Panc1 (cell line): ENCODE results near the gene NRG2. TPM values are rescaled to one million over a fixed set of nuclear protein-coding genes. Genes with fewer than 3 reads are reported as not detected.

Experiments used
- ATAC-seq: fragments of 200-7000 bp; cut with Tn5 transposase; 2 replicates; pipeline ENCODE4 v1.9.1; 2020; ENCODE audit warnings: mild to moderate bottlenecking, moderate library complexity
- BruUV-seq: library from RNA; stranded (reverse); fragments of 400-500 nt; replicated peaks from 2 replicates; lab custom pipeline; 2021; lab: Mats Ljungman, UMichigan
- CTCF ChIA-PET: fragments of 300-600 bp; sonication (Branson Sonifier 250); formaldehyde crosslinking; loops from one replicate; lab custom pipeline; 2022; ENCODE audit warnings: antibody characterized with exemption; lab: Charles Lee
- POLR2A ChIA-PET: fragments of 300-600 bp; sonication (Branson Sonifier 250); formaldehyde crosslinking; loops from one replicate; lab custom pipeline; 2022; ENCODE audit warnings: antibody characterized with exemption; lab: Charles Lee
- DNase-seq: peaks from one replicate; pipeline ENCODE4 v3.0.0-alpha.2; 2010; ENCODE audit warnings: low read depth, low spot score
- H3K27ac ChIP-seq: 2 replicates; pipeline ENCODE4 v1.5.1; 2011; ENCODE audit warnings: mild to moderate bottlenecking, low read length, inconsistent platforms
- H3K27me3 ChIP-seq: fragments of 200-500 bp; sonication (Bioruptor generic); 2 replicates; pipeline ENCODE4 v1.6.0; 2014; ENCODE audit warnings: low read length, inconsistent platforms; ENCODE audit not compliant: control insufficient read depth, insufficient read depth
- H3K36me3 ChIP-seq: fragments of 200-500 bp; sonication (Bioruptor generic); 2 replicates; pipeline ENCODE4 v1.5.1; 2014; ENCODE audit warnings: inconsistent platforms, mild to moderate bottlenecking, low read length, moderate library complexity; ENCODE audit not compliant: control insufficient read depth, insufficient read depth
- H3K4me1 ChIP-seq: 2 replicates; pipeline ENCODE4 v1.5.1; 2011; ENCODE audit warnings: inconsistent platforms, mild to moderate bottlenecking, low read length, moderate library complexity; ENCODE audit not compliant: control insufficient read depth, insufficient read depth
- H3K4me3 ChIP-seq, 2 experiments: 2 replicates each; pipeline ENCODE4 v1.5.1; 2011 to 2012; ENCODE audit warnings: low read depth in 2 of 2, low read length in 2 of 2, mild to moderate bottlenecking in 2 of 2, inconsistent platforms in 1 of 2, moderate library complexity in 1 of 2
- H3K9me3 ChIP-seq: fragments of 200-500 bp; sonication (Bioruptor generic); 2 replicates; pipeline ENCODE4 v1.5.1; 2014; ENCODE audit warnings: low read depth, mild to moderate bottlenecking, inconsistent platforms, low read length, moderate library complexity; ENCODE audit not compliant: control insufficient read depth, insufficient read depth
- POLR2AphosphoS5 ChIP-seq: IDR thresholded peaks from 2 replicates; pipeline ENCODE4 v1.6.1; 2012; ENCODE audit warnings: mild to moderate bottlenecking, low read depth, low read length, moderate library complexity
- SIN3A ChIP-seq: IDR thresholded peaks from 2 replicates; pipeline ENCODE4 v1.6.1; 2012; ENCODE audit warnings: low read depth, mild to moderate bottlenecking, low read length, moderate library complexity, borderline replicate concordance; ENCODE audit not compliant: insufficient read depth
- TCF7L2 ChIP-seq: IDR thresholded peaks from 2 replicates; pipeline ENCODE4 v1.6.1; 2011; ENCODE audit warnings: mild to moderate bottlenecking, low read depth, low read length, inconsistent platforms
- in situ Hi-C: cut with HindIII; loops from 2 replicates; pipeline ENCODE4 v1.10.0; 2016; ENCODE audit warnings: low sequenced_read_pairs, low pct_unique_long_range_greater_than_20kb
- intact Hi-C: fragments of 100-400 bp; cut with micrococcal nuclease; formaldehyde crosslinking; loops from one replicate; pipeline ENCODE4 v1.10.0; 2022; ENCODE audit not compliant: unreplicated experiment
- total RNA-seq: library from RNA; stranded (reverse); gene quantifications from one replicate; pipeline ENCODE4 v1.2.1, GENCODE V29; 2021; ENCODE audit not compliant: unreplicated experiment
- TF ChIP-seq, protein P1 (sequence below): fragments of 450-650 bp; IDR thresholded peaks from 2 replicates; pipeline ENCODE4 v1.5.1; 2017; ENCODE audit warnings: mild to moderate bottlenecking
- TF ChIP-seq, protein P2 (sequence below), 2 experiments: IDR thresholded peaks; 2 replicates each; pipeline ENCODE4 v1.6.1; 2011 to 2012; ENCODE audit warnings: low read depth in 2 of 2, control low read depth in 1 of 2, low read length in 1 of 2, mild to moderate bottlenecking in 1 of 2, moderate library complexity in 1 of 2; ENCODE audit not compliant: insufficient read depth in 1 of 2

Gene NRG2
- total RNA-seq, 1 experiment from 2014 or later = 20.2 TPM

GRCh38 chr5:139895647-139896046, 147.5 kb downstream of the NRG2 start:
- no peak overlapping the region for H3K4me3 ChIP-seq
- POLR2A ChIA-PET = no interaction called here
- CTCF ChIA-PET = no interaction called here
- no TSS peak for BruUV-seq
- H3K36me3 ChIP-seq = no peaks in the 10 kb centered on the region
- no peak overlapping the region for H3K27ac ChIP-seq
- H3K9me3 ChIP-seq = no peaks in the 10 kb centered on the region
- H3K27me3 ChIP-seq = no peaks in the 10 kb centered on the region
- intact Hi-C loops = no loop called here
- DNase-seq (no peak), ATAC-seq (no peak)
- in situ Hi-C loops = no loop called here
- H3K4me1 ChIP-seq = no peaks in the 10 kb centered on the region
- no peak for TF ChIP-seq POLR2AphosphoS5
- no peak for TF ChIP-seq SIN3A
- TF ChIP-seq, protein P1, sequence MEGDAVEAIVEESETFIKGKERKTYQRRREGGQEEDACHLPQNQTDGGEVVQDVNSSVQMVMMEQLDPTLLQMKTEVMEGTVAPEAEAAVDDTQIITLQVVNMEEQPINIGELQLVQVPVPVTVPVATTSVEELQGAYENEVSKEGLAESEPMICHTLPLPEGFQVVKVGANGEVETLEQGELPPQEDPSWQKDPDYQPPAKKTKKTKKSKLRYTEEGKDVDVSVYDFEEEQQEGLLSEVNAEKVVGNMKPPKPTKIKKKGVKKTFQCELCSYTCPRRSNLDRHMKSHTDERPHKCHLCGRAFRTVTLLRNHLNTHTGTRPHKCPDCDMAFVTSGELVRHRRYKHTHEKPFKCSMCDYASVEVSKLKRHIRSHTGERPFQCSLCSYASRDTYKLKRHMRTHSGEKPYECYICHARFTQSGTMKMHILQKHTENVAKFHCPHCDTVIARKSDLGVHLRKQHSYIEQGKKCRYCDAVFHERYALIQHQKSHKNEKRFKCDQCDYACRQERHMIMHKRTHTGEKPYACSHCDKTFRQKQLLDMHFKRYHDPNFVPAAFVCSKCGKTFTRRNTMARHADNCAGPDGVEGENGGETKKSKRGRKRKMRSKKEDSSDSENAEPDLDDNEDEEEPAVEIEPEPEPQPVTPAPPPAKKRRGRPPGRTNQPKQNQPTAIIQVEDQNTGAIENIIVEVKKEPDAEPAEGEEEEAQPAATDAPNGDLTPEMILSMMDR = no peak
- TF ChIP-seq, protein P2, sequence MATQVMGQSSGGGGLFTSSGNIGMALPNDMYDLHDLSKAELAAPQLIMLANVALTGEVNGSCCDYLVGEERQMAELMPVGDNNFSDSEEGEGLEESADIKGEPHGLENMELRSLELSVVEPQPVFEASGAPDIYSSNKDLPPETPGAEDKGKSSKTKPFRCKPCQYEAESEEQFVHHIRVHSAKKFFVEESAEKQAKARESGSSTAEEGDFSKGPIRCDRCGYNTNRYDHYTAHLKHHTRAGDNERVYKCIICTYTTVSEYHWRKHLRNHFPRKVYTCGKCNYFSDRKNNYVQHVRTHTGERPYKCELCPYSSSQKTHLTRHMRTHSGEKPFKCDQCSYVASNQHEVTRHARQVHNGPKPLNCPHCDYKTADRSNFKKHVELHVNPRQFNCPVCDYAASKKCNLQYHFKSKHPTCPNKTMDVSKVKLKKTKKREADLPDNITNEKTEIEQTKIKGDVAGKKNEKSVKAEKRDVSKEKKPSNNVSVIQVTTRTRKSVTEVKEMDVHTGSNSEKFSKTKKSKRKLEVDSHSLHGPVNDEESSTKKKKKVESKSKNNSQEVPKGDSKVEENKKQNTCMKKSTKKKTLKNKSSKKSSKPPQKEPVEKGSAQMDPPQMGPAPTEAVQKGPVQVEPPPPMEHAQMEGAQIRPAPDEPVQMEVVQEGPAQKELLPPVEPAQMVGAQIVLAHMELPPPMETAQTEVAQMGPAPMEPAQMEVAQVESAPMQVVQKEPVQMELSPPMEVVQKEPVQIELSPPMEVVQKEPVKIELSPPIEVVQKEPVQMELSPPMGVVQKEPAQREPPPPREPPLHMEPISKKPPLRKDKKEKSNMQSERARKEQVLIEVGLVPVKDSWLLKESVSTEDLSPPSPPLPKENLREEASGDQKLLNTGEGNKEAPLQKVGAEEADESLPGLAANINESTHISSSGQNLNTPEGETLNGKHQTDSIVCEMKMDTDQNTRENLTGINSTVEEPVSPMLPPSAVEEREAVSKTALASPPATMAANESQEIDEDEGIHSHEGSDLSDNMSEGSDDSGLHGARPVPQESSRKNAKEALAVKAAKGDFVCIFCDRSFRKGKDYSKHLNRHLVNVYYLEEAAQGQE (IDR thresholded peaks at IDR 0.05; ENCODE audit: insufficient read depth in 1 of 2, low read depth in 2 of 2, low read length in 1 of 2) = no peak
- no peak for TF ChIP-seq TCF7L2

- TF ChIP-seq, protein P2 (IDR thresholded peaks at IDR 0.05; ENCODE audit: insufficient read depth in 1 of 2, low read depth in 2 of 2, low read length in 1 of 2) = no peak
- TF ChIP-seq TCF7L2 (no peak), POLR2AphosphoS5 (no peak), SIN3A (no peak)
- TF ChIP-seq, protein P1 = no peak
- Histone ChIP-seq H3K4me1 (no peaks in the 10 kb centered on the region), H3K27ac (no peak overlapping the region), H3K36me3 (no peaks in the 10 kb centered on the region), H3K9me3 (no peaks in the 10 kb centered on the region), H3K4me3 (no peak overlapping the region), H3K27me3 (no peaks in the 10 kb centered on the region)
- intact Hi-C loops = no loop called here
- ATAC-seq (no peak), DNase-seq (no peak)
- in situ Hi-C loops = no loop called here
- POLR2A ChIA-PET = no interaction called here
- BruUV-seq = no TSS peak
- CTCF ChIA-PET = interaction anchor here (0.6 kb wide), 1 partner anchor 43 kb away, joined by 3 read pairs; no protein-coding TSS in a partner anchor
Observed at GRCh38 chr5:139895046-139895445, 148.1 kb downstream of the NRG2 start.
